Natural killer cell (primary cell): ENCODE data around the gene SLC26A1. TPM values are rescaled to one million over a fixed set of nuclear protein-coding genes. Genes with fewer than 3 reads are reported as not detected.

Experiments
- ATAC-seq, 3 donors: fragments of 150-1000 bp in 2 of 3; fragments of 200-7000 bp in 1 of 3; cut with Tn5 transposase; 1 replicate in 1 of 3; 2 replicates in 2 of 3; pipeline ENCODE4 v1.10.0; 2021; ENCODE audit warnings: mild to moderate bottlenecking in 2 of 3, moderate library complexity in 2 of 3
- DNase-seq, 2 donors: peaks; one replicate each; pipeline versions ENCODE4 v3.0.0 to v3.0.0-alpha.2; 2013 to 2021; ENCODE audit warnings: mixed read lengths in 1 of 2
- H3K27ac ChIP-seq: one replicate; pipeline ENCODE4 v1.5.1; 2013; ENCODE audit warnings: mild to moderate bottlenecking, low read length
- H3K27me3 ChIP-seq: one replicate; pipeline ENCODE4 v1.6.1; 2013; ENCODE audit warnings: low read length; ENCODE audit not compliant: control insufficient read depth, insufficient read depth
- H3K36me3 ChIP-seq: one replicate; pipeline ENCODE4 v1.6.1; 2013; ENCODE audit warnings: low read length; ENCODE audit not compliant: control insufficient read depth, insufficient read depth
- H3K4me1 ChIP-seq: one replicate; pipeline ENCODE4 v1.6.1; 2013; ENCODE audit warnings: low read length; ENCODE audit not compliant: control insufficient read depth, insufficient read depth
- H3K4me3 ChIP-seq: one replicate; pipeline ENCODE4 v1.5.1; 2013; ENCODE audit warnings: low read length
- H3K9me3 ChIP-seq: one replicate; pipeline ENCODE4 v1.6.1; 2013; ENCODE audit warnings: low read length; ENCODE audit not compliant: control insufficient read depth, insufficient read depth
- H3K27ac Mint-ChIP-seq, 2 donors: one replicate each; pipeline ENCODE4 v1.8.0; 2022; ENCODE audit warnings: mild to moderate bottlenecking in 2 of 2, mixed read lengths in 2 of 2, moderate library complexity in 1 of 2
- H3K27me3 Mint-ChIP-seq, 2 donors: one replicate each; pipeline ENCODE4 v1.8.0; 2022; ENCODE audit warnings: low read depth in 2 of 2, mixed read lengths in 2 of 2
- H3K36me3 Mint-ChIP-seq: one replicate; pipeline ENCODE4 v1.8.0; 2022; ENCODE audit warnings: mixed read lengths
- H3K4me1 Mint-ChIP-seq, 2 donors: one replicate each; pipeline ENCODE4 v1.8.0; 2022; ENCODE audit warnings: mixed read lengths in 2 of 2
- H3K4me3 Mint-ChIP-seq: one replicate; pipeline ENCODE4 v1.8.0; 2022; ENCODE audit warnings: mild to moderate bottlenecking, moderate library complexity, mixed read lengths
- H3K9me3 Mint-ChIP-seq, 2 donors: one replicate each; pipeline ENCODE4 v1.8.0; 2022; ENCODE audit warnings: mixed read lengths in 2 of 2
- WGBS: methylation state at CpG from one replicate; pipeline ENCODE4 v1.1.7; 2013; ENCODE audit warnings: missing lambda C conversion rate; ENCODE audit not compliant: insufficient coverage; 5-methylcytosine and 5-hydroxymethylcytosine counted together
- intact Hi-C: fragments of 100-400 bp; cut with micrococcal nuclease; formaldehyde crosslinking; loops from one replicate; pipeline ENCODE4 v1.14.2; 2022
- total RNA-seq, 4 donors: library from RNA; stranded (reverse); fragments of 120-200 nt in 1 of 4; gene quantifications; one replicate each; pipeline versions ENCODE4 v1.2.3 to v1.2.4, GENCODE V29; 2013 to 2022
- TF ChIP-seq, protein P1 (sequence below): fragments of 200-600 bp; IDR thresholded peaks from one replicate; pipeline ENCODE4 v1.8.0; 2022; ENCODE audit warnings: antibody characterized with exemption

SLC26A1 gene
- total RNA-seq, 3 donors from 2014 or later (not counting 1 experiment from before 2014, with no cell fraction given): 0.19 to 0.80 (median 0.61) TPM

DNA sequence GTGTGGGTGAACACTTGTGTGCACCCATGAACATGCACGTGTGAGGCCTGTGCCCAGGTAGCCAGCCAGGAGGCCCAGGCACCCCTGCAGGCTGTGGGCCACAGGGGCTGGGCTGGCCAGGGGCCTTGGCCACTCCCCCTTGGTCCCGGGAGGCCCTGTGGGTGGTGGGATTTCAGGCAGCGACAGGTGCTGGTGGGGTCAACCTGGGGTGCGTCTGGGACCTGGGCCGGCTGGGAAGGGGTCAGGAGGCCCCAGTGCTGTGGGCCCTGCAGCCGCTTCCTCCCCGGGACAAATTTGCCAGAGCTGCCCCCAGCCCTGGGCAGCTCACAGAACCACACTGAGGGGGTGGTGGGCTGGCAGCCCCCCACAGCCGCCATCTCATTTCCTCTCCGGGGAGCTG is 26.1 kb upstream of the SLC26A1 start:
- ATAC-seq: no peak
- Mint-ChIP-seq H3K9me3 (no peaks in the 10 kb centered on the region), H3K36me3 (no peaks in the 10 kb centered on the region), H3K4me1 (no peaks in the 10 kb centered on the region), H3K27ac (no peak overlapping the region), H3K27me3 (no peaks in the 10 kb centered on the region), H3K4me3 (no peak overlapping the region)
- 76% methylated on average over 9 of the region's 9 CpGs for WGBS
- TF ChIP-seq, protein P1, sequence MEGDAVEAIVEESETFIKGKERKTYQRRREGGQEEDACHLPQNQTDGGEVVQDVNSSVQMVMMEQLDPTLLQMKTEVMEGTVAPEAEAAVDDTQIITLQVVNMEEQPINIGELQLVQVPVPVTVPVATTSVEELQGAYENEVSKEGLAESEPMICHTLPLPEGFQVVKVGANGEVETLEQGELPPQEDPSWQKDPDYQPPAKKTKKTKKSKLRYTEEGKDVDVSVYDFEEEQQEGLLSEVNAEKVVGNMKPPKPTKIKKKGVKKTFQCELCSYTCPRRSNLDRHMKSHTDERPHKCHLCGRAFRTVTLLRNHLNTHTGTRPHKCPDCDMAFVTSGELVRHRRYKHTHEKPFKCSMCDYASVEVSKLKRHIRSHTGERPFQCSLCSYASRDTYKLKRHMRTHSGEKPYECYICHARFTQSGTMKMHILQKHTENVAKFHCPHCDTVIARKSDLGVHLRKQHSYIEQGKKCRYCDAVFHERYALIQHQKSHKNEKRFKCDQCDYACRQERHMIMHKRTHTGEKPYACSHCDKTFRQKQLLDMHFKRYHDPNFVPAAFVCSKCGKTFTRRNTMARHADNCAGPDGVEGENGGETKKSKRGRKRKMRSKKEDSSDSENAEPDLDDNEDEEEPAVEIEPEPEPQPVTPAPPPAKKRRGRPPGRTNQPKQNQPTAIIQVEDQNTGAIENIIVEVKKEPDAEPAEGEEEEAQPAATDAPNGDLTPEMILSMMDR: no peak
- Histone ChIP-seq H3K27ac (no peak overlapping the region), H3K4me1 (peaks cover 4% of the 10 kb centered on the region), H3K27me3 (no peaks in the 10 kb centered on the region), H3K36me3 (no peaks in the 10 kb centered on the region), H3K9me3 (no peaks in the 10 kb centered on the region), H3K4me3 (no peak overlapping the region)
- no peak for DNase-seq
- intact Hi-C loops: no loop called here

DNA sequence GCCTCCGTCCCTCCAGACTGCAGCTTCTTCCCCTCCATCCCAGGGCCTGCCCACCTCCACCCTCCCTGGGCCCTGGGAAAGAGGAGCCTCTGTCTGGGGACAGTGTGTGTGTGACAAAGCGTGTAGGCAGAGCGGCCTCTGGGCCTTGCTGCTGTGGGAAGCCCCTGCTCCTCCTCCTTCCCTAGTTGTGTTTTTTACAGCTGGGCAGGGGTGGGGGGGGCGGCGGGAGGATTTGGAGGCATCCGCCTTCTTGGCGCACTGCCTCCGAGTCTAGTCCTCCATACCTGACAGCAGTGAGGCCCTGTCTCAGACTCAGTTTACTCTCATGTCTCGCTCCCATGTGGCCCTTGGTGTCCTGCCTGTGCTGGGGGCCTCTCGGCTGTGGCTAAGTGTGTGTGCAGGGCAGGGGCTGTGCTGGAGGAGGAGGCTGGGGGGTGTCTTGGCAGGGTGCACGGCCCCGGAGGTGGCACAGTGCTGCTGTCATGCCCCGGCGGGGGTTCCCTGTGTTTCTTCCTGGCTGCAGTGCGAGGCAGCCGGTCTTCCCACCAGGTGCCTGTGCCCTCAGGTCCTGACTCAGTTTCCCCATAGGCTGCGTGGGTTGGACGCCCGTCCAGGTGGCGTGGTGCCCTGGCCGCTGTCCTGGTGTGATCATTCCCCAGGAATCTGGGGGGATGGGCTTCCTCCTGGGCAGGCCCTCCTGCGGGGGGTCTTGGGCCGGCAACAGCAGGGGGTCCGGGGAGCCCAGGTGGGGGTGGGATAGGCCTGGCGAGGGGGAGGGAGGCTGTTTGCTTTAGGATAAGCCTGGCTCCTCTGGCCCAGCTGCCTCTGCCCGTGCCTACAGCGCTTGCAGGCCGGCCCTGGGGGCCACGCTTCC is 25.2 kb upstream of the SLC26A1 start:
- H3K4me3 Mint-ChIP-seq: no peak overlapping the region
- no peaks in the 10 kb centered on the region for H3K9me3 ChIP-seq
- H3K27me3 ChIP-seq: no peaks in the 10 kb centered on the region
- peaks cover 4% of the 10 kb centered on the region for H3K4me1 ChIP-seq
- no peaks in the 10 kb centered on the region for H3K36me3 ChIP-seq
- no peaks in the 10 kb centered on the region for H3K36me3 Mint-ChIP-seq
- intact Hi-C loops: no loop called here
- ATAC-seq (no peak), DNase-seq (no peak)
- no peaks in the 10 kb centered on the region for H3K9me3 Mint-ChIP-seq
- no peak overlapping the region for H3K4me3 ChIP-seq
- TF ChIP-seq, protein P1: no peak
- 94% methylated on average over 26 of the region's 29 CpGs for WGBS
- no peak overlapping the region for H3K27ac ChIP-seq
- H3K4me1 Mint-ChIP-seq: no peaks in the 10 kb centered on the region
- H3K27me3 Mint-ChIP-seq: no peaks in the 10 kb centered on the region
- H3K27ac Mint-ChIP-seq: no peak overlapping the region

DNA sequence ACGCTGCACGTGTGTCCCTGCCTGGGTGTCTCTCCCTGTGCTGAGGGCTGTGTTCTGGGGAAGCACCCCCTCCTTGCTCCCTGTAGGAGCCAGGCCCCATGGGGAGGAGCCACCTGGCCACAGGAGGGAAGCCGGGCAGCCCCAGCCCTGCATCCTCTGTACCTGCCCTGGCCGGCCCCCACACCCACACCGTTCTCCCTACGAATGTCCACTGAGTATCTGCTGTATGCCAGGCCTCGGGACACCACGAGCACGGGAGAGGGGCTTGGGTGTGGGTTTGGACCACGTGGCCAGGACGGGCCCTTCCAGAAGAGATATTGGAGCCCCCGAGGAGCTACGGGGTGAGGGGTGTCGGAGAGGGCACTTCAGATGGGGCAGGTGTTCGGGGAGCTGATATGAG is 24.5 kb upstream of the SLC26A1 start:
- no peak overlapping the region for H3K27ac ChIP-seq
- no peaks in the 10 kb centered on the region for H3K36me3 ChIP-seq
- H3K27me3 Mint-ChIP-seq: no peaks in the 10 kb centered on the region
- H3K4me3 ChIP-seq: no peak overlapping the region
- H3K9me3 ChIP-seq: no peaks in the 10 kb centered on the region
- H3K4me1 ChIP-seq: peaks cover 8% of the 10 kb centered on the region
- TF ChIP-seq, protein P1: no peak
- H3K27me3 ChIP-seq: no peaks in the 10 kb centered on the region
- no peaks in the 10 kb centered on the region for H3K9me3 Mint-ChIP-seq
- intact Hi-C loops: no loop called here
- ATAC-seq (no peak), DNase-seq (no peak)
- no peak overlapping the region for H3K4me3 Mint-ChIP-seq
- 92% methylated on average over 15 of the region's 15 CpGs for WGBS
- H3K27ac Mint-ChIP-seq: no peak overlapping the region
- H3K4me1 Mint-ChIP-seq: no peaks in the 10 kb centered on the region
- no peaks in the 10 kb centered on the region for H3K36me3 Mint-ChIP-seq
